B cell (primary cell): ENCODE data around the gene STAT5B.

Experiments
- EZH2 ChIP-seq: IDR thresholded peaks from 2 replicates; pipeline ENCODE4 v1.6.1; 2012; ENCODE audit warnings: borderline replicate concordance, low read depth, mild to moderate bottlenecking, moderate library complexity, low read length; ENCODE audit not compliant: insufficient read depth, poor library complexity, severe bottlenecking
- TF ChIP-seq, protein P1 (sequence below): fragments of 200-600 bp; IDR thresholded peaks from one replicate; pipeline ENCODE4 v1.8.0; 2022; ENCODE audit warnings: antibody characterized with exemption, mild to moderate bottlenecking

DNA sequence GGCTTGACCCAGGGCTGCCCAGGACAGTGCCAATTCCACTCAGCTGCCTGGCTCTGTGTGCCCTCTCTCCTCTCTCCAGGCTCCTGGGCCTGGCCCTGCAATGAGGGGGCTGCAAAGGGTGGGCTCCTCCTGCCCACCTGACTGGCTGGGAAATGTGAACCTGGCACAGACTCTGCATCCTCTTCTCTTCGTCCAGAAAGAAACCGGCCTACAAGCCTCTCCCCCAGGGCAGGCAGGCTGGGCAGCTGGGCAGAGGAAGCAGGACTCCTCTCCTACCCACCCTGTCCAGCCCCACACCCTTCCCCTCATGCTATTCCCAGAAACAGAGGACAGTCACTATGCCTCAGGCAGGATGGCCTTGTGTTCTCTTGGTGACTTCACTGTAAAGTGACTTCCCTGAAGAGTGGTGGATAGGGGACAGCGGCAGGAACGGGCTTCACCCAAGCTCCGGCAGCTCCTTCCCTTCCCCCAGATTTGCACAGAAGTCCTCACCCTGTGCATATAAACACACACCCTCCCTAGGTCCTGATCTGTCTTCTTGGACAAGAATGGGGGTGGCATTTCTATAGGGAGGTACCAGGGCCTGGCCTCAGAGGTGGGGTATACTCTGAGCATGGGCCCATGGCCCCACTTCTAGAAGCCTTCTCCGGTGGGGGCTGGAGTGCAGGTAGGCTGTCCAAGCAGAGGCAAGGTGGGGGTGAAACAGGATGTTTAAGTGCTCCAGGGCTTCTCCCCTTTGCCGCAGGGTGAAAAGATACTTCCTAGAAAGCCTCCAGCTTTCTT, 7.2 kb upstream of the STAT5B start:
- TF ChIP-seq, protein P1, sequence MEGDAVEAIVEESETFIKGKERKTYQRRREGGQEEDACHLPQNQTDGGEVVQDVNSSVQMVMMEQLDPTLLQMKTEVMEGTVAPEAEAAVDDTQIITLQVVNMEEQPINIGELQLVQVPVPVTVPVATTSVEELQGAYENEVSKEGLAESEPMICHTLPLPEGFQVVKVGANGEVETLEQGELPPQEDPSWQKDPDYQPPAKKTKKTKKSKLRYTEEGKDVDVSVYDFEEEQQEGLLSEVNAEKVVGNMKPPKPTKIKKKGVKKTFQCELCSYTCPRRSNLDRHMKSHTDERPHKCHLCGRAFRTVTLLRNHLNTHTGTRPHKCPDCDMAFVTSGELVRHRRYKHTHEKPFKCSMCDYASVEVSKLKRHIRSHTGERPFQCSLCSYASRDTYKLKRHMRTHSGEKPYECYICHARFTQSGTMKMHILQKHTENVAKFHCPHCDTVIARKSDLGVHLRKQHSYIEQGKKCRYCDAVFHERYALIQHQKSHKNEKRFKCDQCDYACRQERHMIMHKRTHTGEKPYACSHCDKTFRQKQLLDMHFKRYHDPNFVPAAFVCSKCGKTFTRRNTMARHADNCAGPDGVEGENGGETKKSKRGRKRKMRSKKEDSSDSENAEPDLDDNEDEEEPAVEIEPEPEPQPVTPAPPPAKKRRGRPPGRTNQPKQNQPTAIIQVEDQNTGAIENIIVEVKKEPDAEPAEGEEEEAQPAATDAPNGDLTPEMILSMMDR: no peak
- no peak for TF ChIP-seq EZH2
